ENCODE data around the gene LCMT1.
"Not testable (repeated sequence)": the region's sequence is repeated elsewhere in the genome, so short reads cannot be mapped to it uniquely, and the experiment has no call there.

Gene LCMT1

DNA sequence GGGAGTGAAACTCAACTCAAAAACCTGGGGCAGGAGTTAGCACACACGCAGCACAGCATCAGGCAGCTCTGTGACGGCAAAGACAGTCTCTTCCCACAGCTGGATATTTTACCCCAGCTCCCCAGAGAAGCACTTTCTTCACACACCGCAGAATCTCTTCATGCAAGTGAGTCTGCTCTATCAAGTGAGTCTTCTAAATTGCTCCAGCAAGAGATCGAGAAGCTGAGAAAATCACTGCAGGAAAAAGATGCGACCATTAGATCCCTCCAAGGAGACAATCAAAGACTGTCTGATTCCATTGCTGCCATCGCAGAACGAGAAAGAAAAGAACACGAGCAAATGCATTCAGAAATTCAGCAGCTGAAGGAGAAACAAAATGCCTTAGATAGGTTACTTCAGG is 16.9 kb upstream of the LCMT1 start:
- no peak for DNase-seq (ENCODE audit: low spot score)

GRCh38 chr16:25095636-25096035 is 15.9 kb upstream of the LCMT1 start:
- no peak for DNase-seq (ENCODE audit: low spot score)

DNA sequence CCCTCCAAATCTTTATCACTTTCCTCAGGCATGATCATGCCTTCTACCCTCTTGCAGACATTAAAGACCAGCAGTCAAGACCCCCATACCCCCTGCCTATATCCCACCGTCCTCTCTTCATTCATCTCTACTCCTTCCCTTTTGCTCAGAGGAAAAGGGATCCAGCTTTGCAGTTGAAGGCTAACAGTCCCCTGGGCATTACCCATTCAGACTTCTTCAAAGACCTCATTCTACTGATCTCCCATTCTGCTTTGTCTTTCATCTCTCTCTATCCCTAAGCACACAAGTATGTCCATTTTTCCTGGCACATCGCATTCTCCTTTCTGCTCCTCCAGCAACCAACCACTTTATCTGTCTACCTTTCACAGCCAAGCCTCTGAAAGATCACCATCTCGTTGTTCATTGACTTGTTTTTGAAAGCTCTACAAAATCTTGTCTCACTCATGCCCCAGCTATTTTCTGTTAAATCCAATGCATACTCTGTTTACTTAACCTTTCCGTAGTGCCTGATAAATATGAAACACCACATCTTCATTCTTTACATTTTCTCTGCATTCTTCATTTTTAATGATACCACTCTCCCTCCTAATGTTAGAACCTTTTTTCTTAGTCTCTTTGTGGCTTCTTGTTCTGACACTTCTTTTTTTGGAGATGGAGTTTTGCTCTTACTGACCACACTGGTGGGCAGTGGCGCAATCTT is 14.1 kb upstream of the LCMT1 start:
- no peak for DNase-seq (ENCODE audit: low spot score)

DNA sequence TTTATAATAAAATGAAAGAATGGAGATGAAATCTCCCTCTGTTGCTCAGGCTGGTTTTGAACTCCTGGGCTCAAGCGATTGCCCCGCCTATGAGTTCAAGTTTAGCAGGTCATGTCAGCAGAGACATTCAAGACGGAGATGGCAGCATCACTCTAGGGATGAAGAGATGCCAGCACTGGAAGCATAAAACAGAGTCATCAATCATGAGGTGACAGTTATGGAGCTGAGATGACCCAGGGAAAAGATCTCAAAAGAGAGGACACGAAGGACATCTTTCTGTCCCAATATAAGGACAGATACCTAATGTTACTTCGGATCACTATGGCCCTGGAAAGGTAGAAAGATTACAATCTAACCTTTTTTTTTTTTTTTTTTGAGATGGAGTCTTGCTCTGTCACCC is 11.0 kb upstream of the LCMT1 start:
- no peak for DNase-seq (ENCODE audit: low spot score)

DNA sequence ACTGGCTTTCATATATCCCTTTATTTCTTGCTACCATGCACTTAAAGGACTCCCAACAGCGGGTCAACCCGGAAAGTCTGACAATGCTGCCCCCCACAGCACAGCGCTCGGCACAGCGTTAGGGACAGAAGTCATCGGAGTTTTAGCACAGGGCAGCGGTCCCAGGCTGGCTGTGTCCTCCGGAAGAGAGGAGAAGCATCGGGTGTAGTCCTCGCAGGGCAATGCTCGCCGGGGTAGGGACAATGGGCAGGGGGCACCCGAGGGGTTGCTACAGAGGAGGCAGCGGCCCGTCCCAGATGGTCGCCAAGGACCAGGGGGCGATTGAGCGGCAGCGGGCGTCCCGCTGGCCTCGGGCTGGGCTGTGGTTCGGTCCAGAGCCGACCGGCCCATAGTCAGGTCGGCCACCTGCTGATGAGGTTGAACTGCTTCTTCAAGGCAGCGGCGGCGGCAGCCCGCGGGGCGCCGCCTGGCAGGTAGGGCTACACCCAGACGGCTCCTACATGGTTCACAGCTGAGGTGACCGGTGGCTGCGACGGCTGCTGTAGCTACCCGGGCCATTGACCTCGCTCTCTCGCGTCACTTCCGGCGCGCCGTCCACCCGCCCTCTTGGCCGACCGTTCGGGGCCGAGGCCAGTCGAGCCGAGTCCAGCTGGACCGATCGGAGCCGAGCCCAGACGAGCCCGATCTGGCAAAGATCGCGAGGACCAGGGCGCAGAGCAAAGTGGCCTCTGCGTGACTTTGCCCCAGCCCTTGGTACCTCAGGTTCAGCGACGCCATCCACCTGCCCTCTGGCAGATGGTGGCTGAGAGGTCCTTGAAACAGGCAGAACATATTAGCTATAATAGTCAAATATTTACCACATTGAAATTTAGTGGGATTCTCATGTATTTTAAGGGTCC is 4.7 kb upstream of the LCMT1 start:
- peak; percentile 80 for DNase-seq (ENCODE audit: low spot score)

GRCh38 chr16:25107466-25107792 is 4.1 kb upstream of the LCMT1 start:
- DNase-seq (ENCODE audit: low spot score), result peak; percentile 12

- DNase-seq (ENCODE audit: low spot score), result peak; percentile 30
Measured at GRCh38 chr16:25108054-25108453, 3.5 kb upstream of the LCMT1 start.

GRCh38 chr16:25109643-25110042 is 1.9 kb upstream of the LCMT1 start:
- DNase-seq (ENCODE audit: low spot score), result no peak

GRCh38 chr16:25110387-25110947 is 1.1 kb upstream of the LCMT1 start:
- peak; percentile 16 for DNase-seq (ENCODE audit: low spot score)

- DNase-seq (ENCODE audit: low spot score), result no peak
Measured at GRCh38 chr16:25114121-25114520, 2.6 kb downstream of the LCMT1 start.

- no peak for DNase-seq (ENCODE audit: low spot score)
Measured at GRCh38 chr16:25118851-25119578, 7.5 kb downstream of the LCMT1 start.

GRCh38 chr16:25121824-25122600 is 10.5 kb downstream of the LCMT1 start:
- DNase-seq (ENCODE audit: low spot score), result no peak

- DNase-seq (ENCODE audit: low spot score), result no peak
Measured at GRCh38 chr16:25124503-25124902, 13.0 kb downstream of the LCMT1 start.

- DNase-seq (ENCODE audit: low spot score), result not testable (repeated sequence)
Measured at GRCh38 chr16:25126086-25126666, 14.6 kb downstream of the LCMT1 start.

DNA sequence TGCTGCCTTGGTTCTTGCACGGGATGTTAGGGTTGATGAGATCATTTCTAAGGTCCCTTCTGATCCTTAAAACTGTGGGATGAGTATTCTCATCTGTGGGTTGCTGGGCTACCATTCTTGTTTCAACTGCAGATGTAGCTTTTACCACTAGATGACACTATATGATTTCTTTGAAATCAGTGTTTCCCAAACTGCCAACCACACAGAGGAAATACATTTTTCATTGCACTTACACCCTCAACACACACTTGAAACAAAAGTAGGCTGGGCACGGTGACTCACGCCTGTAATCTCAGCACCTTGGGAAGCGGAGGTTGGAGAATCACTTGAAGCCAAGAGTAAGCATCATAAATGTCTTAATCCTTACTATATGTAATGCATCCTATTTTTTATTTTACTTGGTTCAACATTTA is 15.3 kb downstream of the LCMT1 start:
- no peak for DNase-seq (ENCODE audit: low spot score)

DNA sequence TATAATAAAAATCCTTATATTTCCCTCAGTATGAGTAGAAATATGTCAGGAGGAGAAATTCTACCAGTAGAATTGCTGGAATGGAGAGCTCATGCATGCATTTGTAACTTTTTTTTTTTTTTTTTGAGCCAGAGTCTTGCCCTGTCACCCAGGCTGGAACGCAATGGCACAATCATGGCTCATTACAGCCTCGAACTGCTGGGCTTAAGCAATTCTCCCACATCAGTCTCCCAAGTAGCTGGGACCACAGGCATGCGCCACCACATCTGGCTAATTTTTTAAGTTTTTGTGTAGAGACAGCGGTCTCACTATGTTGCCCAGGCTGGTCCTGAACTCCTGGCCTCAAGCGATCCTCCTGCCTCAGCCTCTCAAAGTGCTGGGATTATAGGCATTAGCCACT is 21.2 kb downstream of the LCMT1 start:
- DNase-seq (ENCODE audit: low spot score), result not testable (repeated sequence)

GRCh38 chr16:25134166-25134700 is 22.7 kb downstream of the LCMT1 start:
- no peak for DNase-seq (ENCODE audit: low spot score)

DNA sequence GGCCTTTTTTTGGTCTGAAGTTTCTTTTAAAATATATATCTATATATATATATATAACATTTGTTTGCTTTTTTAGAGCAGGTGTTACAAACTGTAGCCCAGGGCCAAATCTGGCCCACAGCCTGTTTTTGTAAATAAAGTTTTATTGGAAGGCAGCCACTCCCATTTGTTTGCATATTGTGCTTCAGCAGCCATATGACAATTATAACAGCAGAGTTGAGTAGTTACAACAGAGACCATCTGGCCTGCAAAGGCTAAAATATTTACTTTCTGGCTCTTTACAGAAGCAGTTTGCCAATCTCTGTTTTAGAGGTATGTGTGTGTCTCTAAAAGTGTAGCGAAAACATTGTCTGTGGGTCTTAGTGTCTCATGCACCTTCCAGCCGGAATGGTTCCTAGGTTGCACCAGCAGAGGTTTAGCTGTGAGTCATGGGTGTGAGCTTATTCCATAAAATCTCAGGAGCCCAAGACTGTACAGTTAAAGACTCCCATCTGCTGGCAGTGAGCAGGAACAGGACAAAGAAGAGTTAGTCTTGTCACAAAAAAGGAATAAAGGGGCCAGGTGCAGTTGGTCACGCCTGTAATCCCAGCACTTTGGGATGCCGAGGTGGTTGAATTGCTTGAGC is 23.8 kb downstream of the LCMT1 start:
- no peak for DNase-seq (ENCODE audit: low spot score)

DNA sequence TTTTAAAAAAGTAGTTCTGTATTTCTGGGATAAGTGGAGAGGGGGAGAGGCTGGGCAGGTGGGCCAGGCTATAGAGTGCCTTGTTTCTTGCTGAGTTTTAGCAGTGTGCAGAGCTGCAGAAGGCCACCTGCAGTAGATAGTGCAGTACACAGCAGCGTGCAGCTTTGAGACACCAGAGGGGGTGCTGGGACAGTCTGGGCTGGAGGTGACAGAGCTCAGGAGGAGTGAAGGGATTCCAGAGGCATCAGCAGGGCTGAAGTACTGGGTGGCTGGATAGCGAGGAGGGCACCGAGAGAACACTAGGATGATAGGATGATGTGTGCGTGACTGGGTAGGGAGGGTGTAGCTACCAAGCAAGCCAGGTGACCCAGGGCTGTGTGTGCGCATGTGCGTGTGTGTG is 26.6 kb downstream of the LCMT1 start:
- DNase-seq (ENCODE audit: low spot score), result no peak

- no peak for DNase-seq (ENCODE audit: low spot score)
Measured at GRCh38 chr16:25140459-25140858, 28.9 kb downstream of the LCMT1 start.

All from SK-N-DZ (cell line).